ENCODE measurements around the gene ZNF772.

The ZNF772 gene

GRCh38 chr19:57438925-57439324, 38.4 kb downstream of the ZNF772 start:
- peaks cover 16% of the 10 kb centered on the region for H4K20me1 ChIP-seq (ENCODE audit: insufficient read depth, low read length)

DNA sequence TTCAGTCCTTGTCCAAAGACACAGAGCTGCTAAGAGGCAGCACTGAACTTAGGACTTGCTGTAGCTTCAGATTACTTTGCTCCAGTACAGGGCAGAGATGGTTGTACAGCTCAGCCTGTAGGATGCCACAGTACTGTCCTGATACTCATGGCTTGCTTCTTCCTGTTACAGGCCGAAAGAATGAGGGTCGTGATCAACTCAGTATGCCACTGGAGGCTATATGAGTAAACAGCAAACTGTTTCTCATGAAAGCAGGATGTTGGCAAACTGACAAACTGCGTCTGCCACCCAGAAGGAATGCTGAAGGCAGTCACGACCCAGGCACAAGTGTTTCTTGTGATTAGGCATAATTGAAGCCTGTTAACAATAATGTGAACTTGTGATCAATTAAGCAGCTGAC, 39.4 kb downstream of the ZNF772 start:
- H3K36me3 ChIP-seq (ENCODE audit: insufficient read depth, low read length), result peaks cover 24% of the 10 kb centered on the region
- no peak overlapping the region for H3K9ac ChIP-seq (ENCODE audit: low read depth, low read length)
- no peak overlapping the region for H3K27ac ChIP-seq (ENCODE audit: low read length)
- peaks cover 41% of the 10 kb centered on the region for H3K4me1 ChIP-seq (ENCODE audit: insufficient read depth, low read length)
- H3K79me2 ChIP-seq (ENCODE audit: insufficient read depth, low read length), result peaks cover 77% of the 10 kb centered on the region
- no peak for ATAC-seq (ENCODE audit: insufficient read depth, low read depth)
- no peak overlapping the region for H2AFZ ChIP-seq (ENCODE audit: low read depth, low read length)
- H3K9me3 ChIP-seq (ENCODE audit: insufficient read depth, low read length, severe bottlenecking), result no peaks in the 10 kb centered on the region
- peaks cover 10% of the 10 kb centered on the region for H4K20me1 ChIP-seq (ENCODE audit: insufficient read depth, low read length)
- no peak overlapping the region for H3K4me3 ChIP-seq (ENCODE audit: low read depth in 1 of 2, low read length in 2 of 2)
- H3K27me3 ChIP-seq (ENCODE audit: insufficient read depth, low read length, poor library complexity), result no peaks in the 10 kb centered on the region
- no peak for DNase-seq
- TF ChIP-seq CTCF (IDR thresholded peaks at IDR 0.05; ENCODE audit: borderline replicate concordance, extremely low read depth, low read length, poor library complexity, severe bottlenecking) (no peak), EZH2 (IDR thresholded peaks at IDR 0.05; ENCODE audit: borderline replicate concordance, low read depth, low read length, severe bottlenecking) (no peak)
- 0 out of 2 replicates have a peak overlapping the region, but pooled peaks have one; percentile 18 for H3K4me2 ChIP-seq (ENCODE audit: insufficient read depth, low read length)

More at GRCh38 chr19:57438925-57439324, 38.4 kb downstream of the ZNF772 start:
- H3K27ac ChIP-seq (ENCODE audit: low read length), result no peak overlapping the region
- DNase-seq (no peak), ATAC-seq (ENCODE audit: insufficient read depth, low read depth) (no peak)
- TF ChIP-seq CTCF (IDR thresholded peaks at IDR 0.05; ENCODE audit: borderline replicate concordance, extremely low read depth, low read length, poor library complexity, severe bottlenecking), result no peak
- TF ChIP-seq EZH2 (IDR thresholded peaks at IDR 0.05; ENCODE audit: borderline replicate concordance, low read depth, low read length, severe bottlenecking), result no peak
- H3K4me2 ChIP-seq (ENCODE audit: insufficient read depth, low read length), result no peak overlapping the region
- no peaks in the 10 kb centered on the region for H3K27me3 ChIP-seq (ENCODE audit: insufficient read depth, low read length, poor library complexity)
- no peak overlapping the region for H2AFZ ChIP-seq (ENCODE audit: low read depth, low read length)
- H3K79me2 ChIP-seq (ENCODE audit: insufficient read depth, low read length), result peaks cover 84% of the 10 kb centered on the region
- H3K9me3 ChIP-seq (ENCODE audit: insufficient read depth, low read length, severe bottlenecking), result no peaks in the 10 kb centered on the region
- peaks cover 34% of the 10 kb centered on the region for H3K36me3 ChIP-seq (ENCODE audit: insufficient read depth, low read length)
- H3K9ac ChIP-seq (ENCODE audit: low read depth, low read length), result no peak overlapping the region
- peaks cover 36% of the 10 kb centered on the region for H3K4me1 ChIP-seq (ENCODE audit: insufficient read depth, low read length)
- no peak overlapping the region for H3K4me3 ChIP-seq (ENCODE audit: low read depth in 1 of 2, low read length in 2 of 2)

- H3K79me2 ChIP-seq (ENCODE audit: insufficient read depth, low read length), result peaks cover 62% of the 10 kb centered on the region
- no peak overlapping the region for H3K27ac ChIP-seq (ENCODE audit: low read length)
- ATAC-seq (ENCODE audit: insufficient read depth, low read depth) (no peak), DNase-seq (no peak)
- TF ChIP-seq CTCF (IDR thresholded peaks at IDR 0.05; ENCODE audit: borderline replicate concordance, extremely low read depth, low read length, poor library complexity, severe bottlenecking) (no peak), EZH2 (IDR thresholded peaks at IDR 0.05; ENCODE audit: borderline replicate concordance, low read depth, low read length, severe bottlenecking) (no peak)
- no peak overlapping the region for H2AFZ ChIP-seq (ENCODE audit: low read depth, low read length)
- H3K9me3 ChIP-seq (ENCODE audit: insufficient read depth, low read length, severe bottlenecking), result no peaks in the 10 kb centered on the region
- peaks cover 10% of the 10 kb centered on the region for H4K20me1 ChIP-seq (ENCODE audit: insufficient read depth, low read length)
- H3K36me3 ChIP-seq (ENCODE audit: insufficient read depth, low read length), result peaks cover 17% of the 10 kb centered on the region
- H3K4me3 ChIP-seq (ENCODE audit: low read depth in 1 of 2, low read length in 2 of 2), result peak overlapping the region; percentile 90 to 91; a peak in 3 of 4 replicates
- no peaks in the 10 kb centered on the region for H3K27me3 ChIP-seq (ENCODE audit: insufficient read depth, low read length, poor library complexity)
- peak overlapping the region; percentile 58 for H3K9ac ChIP-seq (ENCODE audit: low read depth, low read length)
- H3K4me1 ChIP-seq (ENCODE audit: insufficient read depth, low read length), result peaks cover 41% of the 10 kb centered on the region
- H3K4me2 ChIP-seq (ENCODE audit: insufficient read depth, low read length), result peak overlapping the region; percentile 66
These were observed 40.9 kb downstream of the ZNF772 start for GRCh38 chr19:57436417-57436816.
